22Rv1 (cell line): ENCODE measurements around the gene CLDN10.
"Not testable (repeated sequence)": the region's sequence is repeated elsewhere in the genome, so short reads cannot be mapped to it uniquely, and the experiment has no call there.

Experiments used
- CTCF ChIP-seq: fragments of 450-650 bp; IDR thresholded peaks from 2 replicates; pipeline ENCODE4 v1.5.1; 2017; ENCODE audit warnings: mild to moderate bottlenecking
- ZFX ChIP-seq: fragments of 450-650 bp; IDR thresholded peaks from 2 replicates; pipeline ENCODE4 v1.6.1; 2017; ENCODE audit warnings: antibody characterized with exemption, borderline replicate concordance

GRCh38 chr13:95565758-95566157 lies 13.2 kb downstream of the CLDN10 start:
- not testable (repeated sequence) for TF ChIP-seq CTCF, ZFX
